GM12878 (cell line): Measurements from ENCODE around the gene FBXL16.

Source experiments
- CHD2 ChIP-seq: IDR thresholded peaks from 2 replicates; pipeline ENCODE4 v1.6.1; 2011; ENCODE audit warnings: low read depth, low read length, improper control_type of control experiment, borderline replicate concordance
- EZH2 ChIP-seq: IDR thresholded peaks from 2 replicates; pipeline ENCODE4 v1.6.1; 2012; ENCODE audit warnings: low read depth, mild to moderate bottlenecking, control low read depth, inconsistent platforms, low read length, borderline replicate concordance; ENCODE audit not compliant: control insufficient read depth
- POLR2A ChIP-seq: IDR thresholded peaks from 2 replicates; pipeline ENCODE4 v1.6.1; 2011; ENCODE audit warnings: low read depth, mild to moderate bottlenecking, low read length
- RAD21 ChIP-seq: IDR thresholded peaks from 2 replicates; pipeline ENCODE4 v1.6.1; 2011; ENCODE audit warnings: mild to moderate bottlenecking, low read depth, low read length, moderate library complexity; ENCODE audit not compliant: insufficient read depth
- ZSCAN29 ChIP-seq: fragments of 450-650 bp; IDR thresholded peaks from 2 replicates; pipeline ENCODE4 v1.6.1; 2017; ENCODE audit warnings: mild to moderate bottlenecking, moderate library complexity
- TF ChIP-seq, protein P1 (sequence below), 3 experiments: IDR thresholded peaks in 2 of 3; conservative IDR thresholded peaks in 1 of 3; 2 replicates each; pipeline ENCODE4 v1.5.1; 2011; ENCODE audit warnings: low read depth in 3 of 3, low read length in 3 of 3, mild to moderate bottlenecking in 3 of 3, control low read depth in 2 of 3, moderate library complexity in 2 of 3, inconsistent platforms in 1 of 3, mixed read lengths in 1 of 3; ENCODE audit not compliant: control insufficient read depth in 2 of 3, insufficient read depth in 1 of 3; ENCODE audit errors: extremely low read depth in 1 of 3

DNA sequence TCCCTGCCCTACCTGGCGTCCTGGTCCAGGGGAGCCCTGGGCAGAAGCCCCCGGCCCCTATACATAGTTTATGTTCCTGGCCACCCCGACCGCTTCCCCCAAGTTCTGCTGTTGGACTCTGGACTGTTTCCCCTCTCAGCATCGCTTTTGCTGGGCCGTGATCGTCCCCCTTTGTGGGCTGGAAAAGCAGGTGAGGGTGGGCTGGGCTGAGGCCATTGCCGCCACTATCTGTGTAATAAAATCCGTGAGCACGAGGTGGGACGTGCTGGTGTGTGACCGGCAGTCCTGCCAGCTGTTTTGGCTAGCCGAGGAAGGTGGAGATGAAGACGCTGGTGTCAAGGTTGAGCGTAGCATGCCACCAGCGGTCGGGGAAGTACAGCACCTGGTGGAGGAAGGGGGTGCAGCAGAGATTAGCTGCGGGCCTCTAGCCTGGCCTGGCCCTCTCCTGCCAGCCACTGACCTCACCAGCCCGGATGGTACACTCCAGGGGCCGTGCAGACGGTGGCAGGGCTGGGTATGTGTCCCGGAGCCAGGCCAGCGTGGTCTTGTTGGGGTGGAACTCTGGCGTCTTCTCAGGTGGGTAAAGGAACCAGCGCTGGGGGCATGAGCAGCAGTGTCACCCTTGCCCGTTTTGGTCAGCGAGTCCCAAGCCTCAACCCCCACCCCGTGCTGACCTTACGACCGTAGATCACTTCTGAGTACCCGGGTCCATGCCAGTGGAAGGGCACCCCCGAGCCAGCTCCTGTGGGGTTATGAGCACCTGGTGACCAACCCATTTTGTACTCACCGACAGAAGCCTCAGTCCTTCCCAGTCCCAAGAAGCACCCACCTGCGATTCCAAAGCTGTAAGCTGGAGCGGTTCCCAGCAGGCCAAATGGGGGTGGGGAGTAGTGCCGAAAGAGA lies 22.9 kb downstream of the FBXL16 start:
- TF ChIP-seq POLR2A (no peak), RAD21 (no peak), CHD2 (no peak), ZSCAN29 (no peak), EZH2 (no peak)
- TF ChIP-seq, protein P1, sequence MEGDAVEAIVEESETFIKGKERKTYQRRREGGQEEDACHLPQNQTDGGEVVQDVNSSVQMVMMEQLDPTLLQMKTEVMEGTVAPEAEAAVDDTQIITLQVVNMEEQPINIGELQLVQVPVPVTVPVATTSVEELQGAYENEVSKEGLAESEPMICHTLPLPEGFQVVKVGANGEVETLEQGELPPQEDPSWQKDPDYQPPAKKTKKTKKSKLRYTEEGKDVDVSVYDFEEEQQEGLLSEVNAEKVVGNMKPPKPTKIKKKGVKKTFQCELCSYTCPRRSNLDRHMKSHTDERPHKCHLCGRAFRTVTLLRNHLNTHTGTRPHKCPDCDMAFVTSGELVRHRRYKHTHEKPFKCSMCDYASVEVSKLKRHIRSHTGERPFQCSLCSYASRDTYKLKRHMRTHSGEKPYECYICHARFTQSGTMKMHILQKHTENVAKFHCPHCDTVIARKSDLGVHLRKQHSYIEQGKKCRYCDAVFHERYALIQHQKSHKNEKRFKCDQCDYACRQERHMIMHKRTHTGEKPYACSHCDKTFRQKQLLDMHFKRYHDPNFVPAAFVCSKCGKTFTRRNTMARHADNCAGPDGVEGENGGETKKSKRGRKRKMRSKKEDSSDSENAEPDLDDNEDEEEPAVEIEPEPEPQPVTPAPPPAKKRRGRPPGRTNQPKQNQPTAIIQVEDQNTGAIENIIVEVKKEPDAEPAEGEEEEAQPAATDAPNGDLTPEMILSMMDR (IDR thresholded peaks at IDR 0.05 in 2 of 3, conservative IDR thresholded peaks at IDR 0.05 in 1 of 3; ENCODE audit: control insufficient read depth in 2 of 3, extremely low read depth in 1 of 3, insufficient read depth in 1 of 3, low read depth in 3 of 3, low read length in 3 of 3): no peak
